GM12873 (cell line): ENCODE results near the gene CALD1.

Experiments used
- CTCF ChIP-seq: IDR thresholded peaks from 2 replicates; pipeline ENCODE4 v1.5.1; 2012; ENCODE audit warnings: low read depth, mild to moderate bottlenecking, moderate library complexity, low read length, control low read depth; ENCODE audit not compliant: insufficient read depth; ENCODE audit errors: missing control alignments

The CALD1 gene

DNA sequence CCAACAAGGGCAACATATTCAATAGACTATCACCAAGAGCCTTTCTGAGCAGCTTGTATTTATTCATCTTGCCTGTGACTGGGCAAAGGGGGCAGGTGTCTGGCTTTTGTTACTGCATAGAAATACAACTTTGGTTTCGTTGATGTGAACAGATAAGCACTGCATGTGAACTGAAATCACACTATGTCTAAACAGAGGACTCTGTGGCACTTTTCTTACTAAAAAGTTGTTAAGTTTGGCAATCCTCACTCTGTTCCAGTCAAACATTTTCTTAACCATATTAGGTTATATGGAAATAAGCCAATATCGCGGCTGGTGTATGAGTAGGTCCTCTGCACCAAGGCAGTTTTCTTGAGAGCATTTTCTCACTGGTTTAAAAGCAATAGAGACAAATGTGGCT lies 48.5 kb downstream of the CALD1 start:
- TF ChIP-seq CTCF, result no peak

GRCh38 chr7:134828361-134828760 lies 48.9 kb downstream of the CALD1 start:
- no peak for TF ChIP-seq CTCF

DNA sequence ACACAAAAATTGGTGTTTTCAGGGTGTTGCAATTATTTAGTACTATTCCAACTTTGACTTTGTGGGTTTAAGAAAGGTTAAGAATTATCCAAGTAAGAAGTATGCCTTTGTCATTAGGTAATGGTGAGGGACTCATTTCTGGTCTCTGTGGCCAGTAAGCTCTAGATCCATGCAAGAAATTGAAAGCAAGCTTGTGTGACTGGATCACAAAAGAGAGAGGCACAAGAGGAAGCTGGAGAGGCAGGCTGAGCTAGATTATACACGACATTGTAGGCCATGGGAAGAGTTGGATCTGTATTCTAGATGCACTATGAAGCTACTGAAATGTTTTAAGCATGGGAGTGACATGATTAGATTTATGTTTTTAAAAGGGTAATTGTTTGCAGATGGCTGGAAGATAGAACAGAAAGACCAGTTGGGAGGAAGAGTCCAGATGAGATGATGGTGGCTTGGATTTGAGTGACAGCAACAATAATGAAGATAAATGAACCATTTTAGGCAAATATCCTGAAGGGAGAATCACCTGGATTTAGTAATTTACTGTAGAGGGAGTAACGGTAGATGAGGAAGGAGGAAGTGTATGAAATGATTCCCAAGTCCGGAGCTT lies 50.0 kb downstream of the CALD1 start:
- TF ChIP-seq CTCF, result no peak

- no peak for TF ChIP-seq CTCF
These were observed 52.4 kb downstream of the CALD1 start for GRCh38 chr7:134831862-134832261.

- TF ChIP-seq CTCF, result no peak
These were observed 52.9 kb downstream of the CALD1 start for GRCh38 chr7:134832367-134832766.

DNA sequence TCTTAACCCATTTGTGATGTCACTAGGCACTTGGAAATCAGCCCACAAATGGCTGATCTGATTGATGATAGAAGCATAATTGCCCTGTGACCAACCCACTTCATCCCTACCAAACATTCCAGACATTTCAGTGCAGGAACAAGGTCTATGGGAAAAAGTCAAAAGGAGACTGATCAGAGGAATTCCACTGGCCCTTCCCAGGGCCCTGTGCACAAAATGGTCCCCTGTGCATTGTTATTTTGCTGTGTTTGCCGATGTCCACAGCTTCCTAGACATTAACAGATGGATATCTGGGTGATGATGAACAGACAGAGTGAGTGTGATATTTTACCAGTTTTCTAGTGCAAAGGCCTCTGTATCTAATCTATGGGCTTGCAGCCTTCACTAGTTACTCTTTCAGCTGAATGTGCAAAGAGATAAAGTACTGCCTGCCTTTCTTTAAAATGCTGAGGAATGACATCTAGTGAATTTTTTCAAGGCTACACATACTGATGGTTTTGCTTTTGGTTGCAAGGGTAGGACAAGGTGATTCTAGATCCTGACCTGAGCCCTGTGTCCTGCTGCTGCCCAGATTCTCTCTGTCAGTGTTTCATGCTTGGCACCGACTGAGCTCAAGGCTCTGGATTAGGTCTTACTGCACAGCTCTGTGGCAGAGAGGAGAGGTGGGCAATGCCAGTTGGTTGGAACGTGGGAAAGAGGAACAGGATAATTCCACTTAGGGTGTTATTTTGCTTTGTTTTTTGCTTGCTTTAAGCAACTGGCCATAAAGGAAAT lies 55.4 kb downstream of the CALD1 start:
- no peak for TF ChIP-seq CTCF

DNA sequence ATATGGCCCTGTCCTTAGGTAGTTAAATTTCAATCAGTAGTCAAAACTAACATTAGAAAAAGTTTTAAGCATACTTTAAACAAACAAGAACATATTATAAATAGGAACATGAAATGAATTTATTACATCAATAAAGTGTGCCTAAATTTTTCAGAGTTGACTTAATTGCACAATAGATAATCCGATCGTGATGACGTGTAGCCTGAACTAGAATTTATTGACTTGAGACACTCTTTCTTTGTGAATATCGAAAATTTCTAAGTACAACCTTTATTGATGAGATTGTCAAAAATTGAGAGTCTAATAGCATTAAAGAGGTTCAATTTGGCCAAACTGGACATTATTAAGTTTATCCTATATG lies 56.0 kb downstream of the CALD1 start:
- no peak for TF ChIP-seq CTCF
